ENCODE measurements around the gene CERS6.
"Not testable (repeated sequence)": the region's sequence is repeated elsewhere in the genome, so short reads cannot be mapped to it uniquely, and the experiment has no call there.

The CERS6 gene

GRCh38 chr2:168773719-168774521 lies 317.8 kb downstream of the CERS6 start:
- DNase-seq (ENCODE audit: low read depth), result peak; percentile 19

GRCh38 chr2:168775837-168776236 lies 319.8 kb downstream of the CERS6 start:
- no peak for DNase-seq (ENCODE audit: low read depth)

- DNase-seq (ENCODE audit: low read depth), result no peak
These were observed 324.6 kb downstream of the CERS6 start for GRCh38 chr2:168780669-168781071.

- no peak for DNase-seq (ENCODE audit: low read depth)
These were observed 325.2 kb downstream of the CERS6 start for GRCh38 chr2:168781191-168781817.

GRCh38 chr2:168782271-168782670 lies 326.2 kb downstream of the CERS6 start:
- DNase-seq (ENCODE audit: low read depth), result no peak

- no peak for DNase-seq (ENCODE audit: low read depth)
These were observed 328.9 kb downstream of the CERS6 start for GRCh38 chr2:168784993-168785392.

GRCh38 chr2:168787098-168787781 lies 331.2 kb downstream of the CERS6 start:
- no peak for DNase-seq (ENCODE audit: low read depth)

- DNase-seq (ENCODE audit: low read depth), result no peak
These were observed 331.8 kb downstream of the CERS6 start for GRCh38 chr2:168787782-168788376.

- no peak for DNase-seq (ENCODE audit: low read depth)
These were observed 333.7 kb downstream of the CERS6 start for GRCh38 chr2:168789776-168790175.

GRCh38 chr2:168790226-168790902 lies 334.3 kb downstream of the CERS6 start:
- no peak for DNase-seq (ENCODE audit: low read depth)

GRCh38 chr2:168791140-168791539 lies 335.1 kb downstream of the CERS6 start:
- DNase-seq (ENCODE audit: low read depth), result not testable (repeated sequence)

GRCh38 chr2:168793596-168793995 lies 337.5 kb downstream of the CERS6 start:
- DNase-seq (ENCODE audit: low read depth), result no peak

GRCh38 chr2:168794968-168795367 lies 338.9 kb downstream of the CERS6 start:
- DNase-seq (ENCODE audit: low read depth), result no peak

GRCh38 chr2:168796090-168796577 lies 340.1 kb downstream of the CERS6 start:
- no peak for DNase-seq (ENCODE audit: low read depth)

- no peak for DNase-seq (ENCODE audit: low read depth)
These were observed 340.7 kb downstream of the CERS6 start for GRCh38 chr2:168796583-168797285.

GRCh38 chr2:168797286-168797655 lies 341.2 kb downstream of the CERS6 start:
- no peak for DNase-seq (ENCODE audit: low read depth)

- DNase-seq (ENCODE audit: low read depth), result no peak
These were observed 342.2 kb downstream of the CERS6 start for GRCh38 chr2:168798076-168798887.

GRCh38 chr2:168798888-168799410 lies 342.9 kb downstream of the CERS6 start:
- DNase-seq (ENCODE audit: low read depth), result no peak

GRCh38 chr2:168801471-168801870 lies 345.4 kb downstream of the CERS6 start:
- no peak for DNase-seq (ENCODE audit: low read depth)

All from HS-27A (cell line).